Activated CD8-positive, alpha-beta memory T cell treated with anti-CD3 and anti-CD28 coated beads for 24 hours (primary cell): ENCODE results near the gene DPYSL5.
A peak's percentile ranks its signal among the peaks of the same experiment; 100 is the strongest.

Experiments
- DNase-seq: peaks from one replicate; pipeline ENCODE4 v3.0.0-alpha.2; 2020

DPYSL5 gene

GRCh38 chr2:26934335-26934724 is 86.4 kb downstream of the DPYSL5 start:
- no peak for DNase-seq

GRCh38 chr2:26934985-26935384 is 87.1 kb downstream of the DPYSL5 start:
- no peak for DNase-seq

- DNase-seq = no peak
These were observed 88.9 kb downstream of the DPYSL5 start for GRCh38 chr2:26936855-26937254.

- no peak for DNase-seq
These were observed 90.6 kb downstream of the DPYSL5 start for GRCh38 chr2:26938399-26939118.

GRCh38 chr2:26940001-26940400 is 92.1 kb downstream of the DPYSL5 start:
- DNase-seq = no peak

- DNase-seq = no peak
These were observed 93.6 kb downstream of the DPYSL5 start for GRCh38 chr2:26941486-26941885.

- DNase-seq = peak; percentile 87
These were observed 94.8 kb downstream of the DPYSL5 start for GRCh38 chr2:26942543-26943295.

GRCh38 chr2:26945991-26946750 is 98.2 kb downstream of the DPYSL5 start:
- no peak for DNase-seq

- no peak for DNase-seq
These were observed 99.2 kb downstream of the DPYSL5 start for GRCh38 chr2:26946841-26947784.

GRCh38 chr2:26948800-26949199 is 100.9 kb downstream of the DPYSL5 start:
- no peak for DNase-seq

- DNase-seq = no peak
These were observed 102.3 kb downstream of the DPYSL5 start for GRCh38 chr2:26950246-26950645.

- DNase-seq = no peak
These were observed 103.3 kb downstream of the DPYSL5 start for GRCh38 chr2:26951236-26951635.

GRCh38 chr2:26952374-26952773 is 104.4 kb downstream of the DPYSL5 start:
- no peak for DNase-seq

GRCh38 chr2:26954135-26954534 is 106.2 kb downstream of the DPYSL5 start:
- DNase-seq = no peak

GRCh38 chr2:26957041-26957440 is 109.1 kb downstream of the DPYSL5 start:
- DNase-seq = no peak

GRCh38 chr2:26957534-26957933 is 109.6 kb downstream of the DPYSL5 start:
- DNase-seq = no peak

GRCh38 chr2:26959331-26959730 is 111.4 kb downstream of the DPYSL5 start:
- no peak for DNase-seq

- no peak for DNase-seq
These were observed 116.7 kb downstream of the DPYSL5 start for GRCh38 chr2:26964446-26965130.

GRCh38 chr2:26968001-26968400 is 120.1 kb downstream of the DPYSL5 start:
- no peak for DNase-seq

- DNase-seq = no peak
These were observed 121.3 kb downstream of the DPYSL5 start for GRCh38 chr2:26969077-26969844.
